Limb (tissue), 2 donors: ENCODE results near the gene XRCC2.
"Not testable (repeated sequence)": the region's sequence is repeated elsewhere in the genome, so short reads cannot be mapped to it uniquely, and the experiment has no call there.

Experiments used
- DNase-seq, 2 donors: peaks; one replicate each; pipeline ENCODE4 v3.0.0-alpha.2; 2016; ENCODE audit errors: extremely low spot score in 2 of 2

The XRCC2 gene

GRCh38 chr7:152664636-152665035, 11.3 kb downstream of the XRCC2 start:
- DNase-seq, result no peak

DNA sequence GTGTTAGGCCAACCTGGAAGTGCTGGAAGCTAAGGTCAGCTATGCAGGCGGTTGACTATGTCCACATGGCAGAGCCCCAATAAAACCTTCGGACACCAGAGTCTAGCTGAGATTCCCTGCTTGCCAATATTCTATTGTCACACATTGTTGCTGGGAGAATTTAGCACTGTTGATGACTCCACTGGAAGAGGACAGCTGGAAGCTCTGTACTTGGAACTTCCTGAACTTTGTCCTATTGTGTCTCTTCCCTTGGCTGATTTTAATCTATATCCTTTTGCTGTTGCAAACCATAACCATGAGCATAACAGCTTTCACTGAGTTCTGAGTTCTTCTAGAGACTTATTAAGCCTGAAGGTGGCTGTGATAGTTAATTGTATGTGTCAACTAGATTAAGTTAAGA, 12.0 kb downstream of the XRCC2 start:
- no peak for DNase-seq

- no peak for DNase-seq
Measured at GRCh38 chr7:152663148-152663740, 12.7 kb downstream of the XRCC2 start.

DNA sequence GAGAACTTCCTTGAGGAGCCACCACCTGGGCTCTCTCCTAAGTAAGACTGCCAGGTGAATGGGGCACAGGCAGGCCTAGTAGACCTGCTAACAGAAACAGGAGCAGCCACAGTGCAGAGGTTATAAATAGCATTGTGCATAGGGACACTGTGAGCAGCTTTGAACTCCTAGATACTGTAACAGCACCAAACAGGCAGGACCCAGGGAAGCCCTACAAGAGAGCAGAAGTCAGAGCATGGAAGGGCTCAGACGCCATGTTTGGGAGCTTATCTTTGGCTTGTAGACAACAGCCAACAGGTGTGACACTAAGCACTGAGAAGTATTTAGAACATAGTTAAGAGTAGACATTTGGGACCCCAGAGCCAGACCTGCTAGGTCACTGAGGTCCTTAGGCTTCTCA, 14.5 kb downstream of the XRCC2 start:
- no peak for DNase-seq

GRCh38 chr7:152660021-152660420, 15.9 kb downstream of the XRCC2 start:
- no peak for DNase-seq

GRCh38 chr7:152654971-152655370, 21.0 kb downstream of the XRCC2 start:
- no peak for DNase-seq

- no peak for DNase-seq
Measured at GRCh38 chr7:152649220-152649619, 26.7 kb downstream of the XRCC2 start.

DNA sequence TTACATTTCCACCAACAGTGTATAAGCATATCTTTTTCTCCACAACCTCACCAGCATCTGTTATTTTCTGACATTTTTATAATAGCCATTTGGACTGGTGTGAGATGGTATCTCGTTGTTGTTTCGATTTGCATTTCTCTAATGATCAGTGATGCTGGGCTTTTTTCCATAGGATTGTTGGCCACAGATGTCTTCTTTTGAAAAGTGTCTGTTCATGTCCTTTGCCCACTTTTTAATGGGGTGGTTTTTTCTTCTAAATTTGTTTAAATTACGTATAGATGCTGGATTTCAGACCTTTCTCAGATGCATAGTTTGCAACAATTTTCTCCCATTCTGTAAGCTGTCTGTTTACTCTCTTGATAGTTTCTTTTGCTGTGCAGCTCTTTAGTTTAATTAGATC, 28.9 kb downstream of the XRCC2 start:
- DNase-seq, result no peak

DNA sequence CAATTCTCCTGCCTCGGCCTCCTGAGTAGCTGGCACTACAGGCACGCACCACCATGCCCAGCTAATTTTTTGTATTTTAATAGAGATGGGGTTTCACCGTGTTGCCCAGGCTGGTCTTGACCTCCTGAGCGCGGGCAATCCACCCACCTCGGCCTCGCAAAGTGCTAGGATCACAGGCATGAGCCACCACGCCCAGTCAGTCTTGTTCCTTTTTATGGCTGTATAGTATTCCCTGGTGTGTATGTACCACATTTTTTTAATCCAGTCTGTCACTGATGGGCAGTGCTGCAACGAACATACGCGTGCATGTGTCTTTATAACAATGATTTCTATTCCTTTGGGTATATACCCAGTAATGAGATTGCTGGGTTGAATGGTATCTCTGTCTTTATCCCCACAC, 29.4 kb downstream of the XRCC2 start:
- not testable (repeated sequence) for DNase-seq

DNA sequence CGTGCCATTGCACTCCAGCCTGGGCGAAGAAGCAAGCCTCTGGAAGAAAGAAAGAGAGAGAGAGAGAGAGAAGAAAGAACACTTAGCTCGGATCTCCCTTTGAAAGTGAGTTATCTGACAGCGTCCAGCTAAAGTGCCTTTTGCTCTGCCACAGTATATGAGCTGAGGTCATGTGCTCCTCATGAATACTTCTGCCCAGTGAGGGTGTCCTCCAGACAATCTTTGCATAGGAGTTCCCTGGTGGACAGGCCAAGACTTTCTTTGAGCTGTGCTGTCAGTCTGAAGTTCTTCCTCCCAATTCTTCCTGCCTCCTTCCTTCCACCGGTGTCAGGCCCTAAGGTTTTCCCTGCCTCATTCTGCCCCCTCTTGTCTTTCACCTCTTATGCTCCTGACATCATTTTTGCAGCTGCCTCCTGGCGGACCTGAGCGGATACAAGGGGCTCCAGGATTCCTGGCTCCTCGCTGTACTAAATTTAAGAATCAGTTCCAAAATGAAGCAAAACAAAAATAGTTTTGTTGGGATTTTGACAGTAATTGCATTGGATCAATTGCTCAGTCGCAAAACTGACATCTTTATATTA, 31.9 kb downstream of the XRCC2 start:
- no peak for DNase-seq

DNA sequence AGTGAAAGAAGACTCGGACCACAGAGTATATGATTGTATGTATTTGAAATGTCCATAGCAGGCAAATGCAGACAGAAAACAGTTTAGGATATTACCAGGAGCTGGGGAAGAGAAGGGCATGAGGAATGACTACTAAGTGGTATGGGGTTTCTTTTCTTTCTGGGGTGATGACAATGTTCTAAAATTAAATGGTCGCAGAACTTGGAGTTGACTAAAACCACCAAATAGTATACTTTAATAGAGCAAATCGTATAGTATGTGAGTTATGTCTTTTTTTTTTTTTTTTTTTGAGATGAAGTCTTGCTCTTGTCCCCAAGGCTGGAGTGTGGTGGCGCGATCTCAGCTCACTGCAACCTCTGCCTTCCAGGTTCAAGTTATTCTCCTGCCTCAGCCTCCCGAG, 34.6 kb downstream of the XRCC2 start:
- DNase-seq, result no peak

DNA sequence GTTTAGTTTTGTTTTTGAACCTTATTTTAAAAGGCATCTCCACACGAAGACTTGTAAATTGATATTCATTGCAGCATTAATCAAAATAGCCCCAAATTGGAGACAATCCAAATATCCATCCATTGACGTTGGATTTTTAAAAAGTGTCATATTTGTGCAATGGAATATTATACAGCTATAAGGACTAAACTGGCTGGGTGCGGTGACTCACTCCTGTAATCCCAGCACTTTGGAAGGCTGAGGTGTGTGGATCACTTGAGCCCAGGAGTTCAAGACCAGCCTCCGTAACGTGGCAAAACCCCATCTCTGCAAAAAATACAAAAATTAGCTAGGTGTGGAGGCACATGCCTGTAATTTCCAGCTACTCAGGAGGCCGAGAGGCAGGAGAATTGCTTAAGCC, 35.1 kb downstream of the XRCC2 start:
- no peak for DNase-seq

DNA sequence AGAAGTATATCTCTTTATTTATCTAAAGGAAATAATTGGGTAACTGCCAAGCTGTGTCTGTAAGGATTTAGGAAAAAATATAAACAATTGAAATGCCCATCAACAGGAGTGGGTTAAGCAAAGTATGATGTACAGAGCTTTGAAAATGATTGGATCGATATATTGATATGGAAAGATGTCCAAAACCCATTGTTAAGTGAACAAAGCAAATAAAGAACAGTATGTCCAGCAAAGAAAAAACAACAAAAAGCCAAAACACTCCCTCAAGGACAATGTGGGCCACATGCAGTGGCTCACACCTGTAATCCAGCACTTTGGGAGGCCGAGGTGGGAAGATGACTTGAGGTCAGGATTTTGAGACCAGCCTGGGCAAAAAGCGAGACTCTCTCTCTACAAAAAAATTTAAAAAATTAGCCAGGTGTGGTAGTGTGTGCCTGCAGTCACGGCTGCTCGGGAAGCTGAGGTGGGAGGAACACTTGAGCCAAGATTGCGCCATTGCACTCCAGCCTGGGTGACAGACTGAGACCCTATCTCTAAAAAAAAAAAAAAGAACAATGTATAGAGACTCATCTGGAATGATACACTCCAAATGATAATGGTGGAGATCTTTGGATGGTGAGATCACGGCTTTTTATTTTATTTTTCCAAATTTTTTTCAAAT, 37.9 kb downstream of the XRCC2 start:
- DNase-seq, result no peak

GRCh38 chr7:152637161-152637560, 38.8 kb downstream of the XRCC2 start:
- DNase-seq, result no peak

DNA sequence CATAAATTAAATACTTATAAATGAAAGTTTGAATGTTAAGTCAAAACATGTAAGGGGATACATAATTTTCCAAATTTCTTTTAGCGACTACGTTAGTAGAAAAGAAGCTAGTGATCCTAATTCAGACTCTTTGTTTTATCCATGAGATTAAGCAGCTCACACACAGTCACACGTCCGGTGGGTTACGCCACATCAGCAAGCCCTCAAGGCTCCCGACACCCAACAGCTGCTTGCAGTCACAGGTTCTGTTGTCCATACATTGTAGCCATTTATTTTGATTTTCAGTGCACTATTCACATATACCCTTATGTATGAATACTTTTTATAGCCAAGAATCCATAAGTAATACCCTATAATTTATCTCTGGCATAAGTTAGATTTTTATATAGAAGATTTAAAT, 39.5 kb downstream of the XRCC2 start:
- no peak for DNase-seq

- no peak for DNase-seq
Measured at GRCh38 chr7:152633504-152633903, 42.4 kb downstream of the XRCC2 start.

GRCh38 chr7:152633072-152633471, 42.9 kb downstream of the XRCC2 start:
- DNase-seq, result no peak

DNA sequence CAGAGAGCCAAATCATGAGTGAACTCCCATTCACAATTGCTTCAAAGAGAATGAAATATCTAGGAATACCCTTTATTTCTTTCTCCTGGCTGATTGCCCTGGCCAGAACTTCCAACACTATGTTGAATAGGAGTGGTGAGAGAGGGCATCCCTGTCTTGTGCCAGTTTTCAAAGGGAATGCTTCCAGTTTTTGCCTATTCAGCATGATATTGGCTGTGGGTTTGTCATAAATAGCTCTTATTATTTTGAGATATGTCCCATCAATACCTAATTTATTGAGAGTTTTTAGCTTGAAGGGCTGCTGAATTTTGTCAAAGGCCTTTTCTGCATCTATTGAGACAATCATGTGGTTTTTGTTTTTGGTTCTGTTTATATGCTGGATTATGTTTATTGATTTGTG, 47.2 kb downstream of the XRCC2 start:
- DNase-seq, result not testable (repeated sequence)

DNA sequence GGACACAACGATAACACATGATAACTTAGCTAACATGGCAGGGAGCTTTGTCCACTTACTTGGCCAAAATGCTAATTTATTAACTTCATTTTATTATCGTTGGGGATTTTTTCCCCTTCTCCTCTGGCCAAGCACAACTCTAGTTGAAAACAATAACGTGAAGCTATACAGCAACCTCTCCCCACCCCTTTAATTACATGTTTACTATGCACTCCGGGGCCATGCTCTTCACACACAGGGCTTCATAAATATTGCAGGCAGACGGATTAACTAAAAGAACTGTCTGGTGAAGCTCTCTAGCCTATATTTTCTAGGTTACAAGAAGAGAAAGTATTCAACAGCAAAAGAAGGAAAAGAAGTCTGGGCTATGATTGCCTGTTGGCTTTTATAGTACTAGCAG, 51.7 kb downstream of the XRCC2 start:
- no peak for DNase-seq

DNA sequence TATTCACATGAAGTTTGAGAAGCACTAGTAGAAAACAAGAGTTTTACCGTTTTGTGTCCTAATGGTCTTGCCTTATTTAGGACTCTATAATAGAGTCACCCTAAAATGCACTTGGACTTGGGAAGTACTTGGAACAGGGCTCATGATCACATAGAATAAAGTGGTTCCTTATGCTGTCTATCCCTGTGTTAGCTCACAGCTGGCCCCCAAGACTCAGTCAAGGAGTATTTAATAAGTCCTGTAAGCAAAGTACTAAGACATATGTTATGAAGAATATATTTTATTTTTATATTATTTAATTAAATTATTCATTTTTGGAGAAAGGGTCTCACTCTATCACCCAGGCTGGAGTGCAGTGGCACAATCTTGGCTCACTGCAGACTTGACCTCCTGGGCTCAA, 54.5 kb downstream of the XRCC2 start:
- DNase-seq, result no peak

GRCh38 chr7:152619027-152619739, 56.8 kb downstream of the XRCC2 start:
- DNase-seq, result no peak

GRCh38 chr7:152618427-152618826, 57.5 kb downstream of the XRCC2 start:
- no peak for DNase-seq

DNA sequence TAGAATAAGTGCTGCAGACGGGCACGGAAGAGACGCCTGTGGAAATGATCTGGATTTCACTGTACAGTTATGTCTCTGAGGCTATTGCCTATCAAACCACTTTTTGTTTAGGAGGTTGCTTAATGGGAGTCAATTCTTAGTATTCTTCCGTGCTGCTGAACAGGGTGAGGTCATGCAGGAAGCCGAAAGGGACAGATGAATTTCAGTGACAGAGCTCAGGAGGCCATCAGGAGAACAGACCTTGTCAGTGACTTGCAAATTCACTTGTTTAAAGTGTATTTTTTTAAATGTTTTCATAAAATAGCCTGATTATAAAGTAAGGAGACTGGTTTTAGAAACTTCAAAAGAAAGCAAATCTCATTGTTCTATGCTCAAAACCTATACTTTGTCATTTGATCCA, 58.9 kb downstream of the XRCC2 start:
- no peak for DNase-seq
